GM11168 (cell line): ENCODE measurements around the gene OR4F15.

Source experiments
- in situ Hi-C: fragments of 300-500 bp; cut with MboI; formaldehyde crosslinking; loops from one replicate; pipeline ENCODE4 v1.12.0; 2022; ENCODE audit warnings: low sequenced_read_pairs; ENCODE audit not compliant: unreplicated experiment

OR4F15 gene

DNA sequence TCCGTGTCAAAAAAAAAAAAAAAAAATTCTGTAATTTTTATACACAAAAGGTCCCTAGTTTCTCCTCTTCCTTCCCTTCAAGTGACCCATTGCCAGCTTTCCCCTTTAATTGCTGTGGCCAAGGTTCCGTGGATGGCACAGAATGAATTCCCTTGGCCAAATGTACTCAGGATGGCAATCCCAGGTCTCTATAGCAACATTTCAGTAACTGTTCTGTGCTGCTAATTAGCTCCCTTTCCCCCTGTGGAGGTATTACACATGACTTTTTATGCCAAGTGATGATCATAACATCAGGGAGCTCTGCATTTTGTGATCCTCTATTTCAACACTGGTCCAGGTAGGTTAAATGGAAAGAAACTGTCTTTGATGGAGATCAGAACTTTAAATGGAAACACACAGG, 8.8 kb upstream of the OR4F15 start, which contains the start of gene OR4F6:
Gene OR4F6, plus strand, starts transcription at position 301 of the 400 bp plus-strand sequence. CDS start 2,211 bp downstream, outside the sequence.
- in situ Hi-C loops, result no loop called here

DNA sequence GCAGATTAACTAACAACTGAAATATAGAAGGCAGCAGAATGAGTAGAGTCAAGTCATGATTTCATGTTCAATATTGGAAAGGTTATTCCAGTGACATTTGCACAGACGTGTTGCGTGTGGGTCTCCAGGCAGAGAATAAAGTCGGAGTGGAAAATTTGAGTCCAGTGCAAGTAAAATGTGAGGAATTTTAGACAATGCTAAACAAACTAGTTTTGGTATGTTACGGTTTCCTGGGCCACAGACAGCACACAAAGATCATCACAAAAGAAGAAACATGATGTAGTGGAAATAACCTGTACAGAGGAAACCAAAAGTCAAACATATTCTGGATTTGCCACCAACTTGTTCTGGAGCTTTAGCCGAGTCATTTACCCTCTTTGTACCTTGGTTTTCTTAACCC, 8.3 kb upstream of the OR4F15 start:
- in situ Hi-C loops, result no loop called here

GRCh38 chr15:101804375-101804774, 7.6 kb upstream of the OR4F15 start:
- in situ Hi-C loops, result no loop called here

GRCh38 chr15:101804941-101805340, 7.1 kb upstream of the OR4F15 start:
- in situ Hi-C loops, result no loop called here

DNA sequence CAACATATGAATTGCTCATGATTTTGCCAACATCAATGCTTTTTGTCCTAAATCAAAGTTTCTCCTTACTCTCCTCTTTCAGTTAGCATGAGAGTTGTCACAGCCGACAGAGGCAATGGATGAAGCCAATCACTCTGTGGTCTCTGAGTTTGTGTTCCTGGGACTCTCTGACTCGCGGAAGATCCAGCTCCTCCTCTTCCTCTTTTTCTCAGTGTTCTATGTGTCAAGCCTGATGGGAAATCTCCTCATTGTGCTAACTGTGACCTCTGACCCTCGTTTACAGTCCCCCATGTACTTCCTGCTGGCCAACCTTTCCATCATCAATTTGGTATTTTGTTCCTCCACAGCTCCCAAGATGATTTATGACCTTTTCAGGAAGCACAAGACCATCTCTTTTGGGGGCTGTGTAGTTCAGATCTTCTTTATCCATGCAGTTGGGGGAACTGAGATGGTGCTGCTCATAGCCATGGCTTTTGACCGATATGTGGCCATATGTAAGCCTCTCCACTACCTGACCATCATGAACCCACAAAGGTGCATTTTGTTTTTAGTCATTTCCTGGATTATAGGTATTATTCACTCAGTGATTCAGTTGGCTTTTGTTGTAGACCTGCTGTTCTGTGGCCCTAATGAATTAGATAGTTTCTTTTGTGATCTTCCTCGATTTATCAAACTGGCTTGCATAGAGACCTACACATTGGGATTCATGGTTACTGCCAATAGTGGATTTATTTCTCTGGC, 6.2 kb upstream of the OR4F15 start:
- in situ Hi-C loops, result no loop called here

DNA sequence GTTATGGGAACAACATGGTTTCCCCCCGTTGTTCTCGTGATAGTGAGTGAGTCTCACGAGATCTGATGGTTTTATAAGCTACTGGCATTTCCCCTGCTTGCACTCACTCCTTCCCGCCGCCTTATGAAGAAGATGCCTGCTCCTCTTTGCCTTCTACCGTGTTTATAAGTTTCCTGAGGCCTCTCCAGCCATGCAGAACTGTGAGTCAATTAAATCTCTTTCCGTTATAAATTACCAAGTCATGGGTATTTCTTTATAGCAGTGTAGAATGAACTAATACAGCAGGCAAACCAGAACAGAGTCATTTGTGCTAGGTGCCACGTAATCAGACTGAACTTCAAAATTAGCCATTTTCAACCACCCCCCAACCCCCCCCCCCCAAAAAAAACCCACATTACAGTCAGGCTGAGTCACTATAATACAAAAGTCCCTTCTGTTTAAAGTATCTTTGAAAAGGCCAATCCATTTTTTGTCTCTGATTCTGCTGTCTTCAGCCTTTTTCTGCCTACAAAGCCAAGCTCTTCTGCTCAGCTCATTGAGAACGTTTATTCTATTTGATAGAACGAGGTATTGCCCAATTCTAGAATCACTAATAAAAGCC, 4.6 kb upstream of the OR4F15 start:
- in situ Hi-C loops, result no loop called here

DNA sequence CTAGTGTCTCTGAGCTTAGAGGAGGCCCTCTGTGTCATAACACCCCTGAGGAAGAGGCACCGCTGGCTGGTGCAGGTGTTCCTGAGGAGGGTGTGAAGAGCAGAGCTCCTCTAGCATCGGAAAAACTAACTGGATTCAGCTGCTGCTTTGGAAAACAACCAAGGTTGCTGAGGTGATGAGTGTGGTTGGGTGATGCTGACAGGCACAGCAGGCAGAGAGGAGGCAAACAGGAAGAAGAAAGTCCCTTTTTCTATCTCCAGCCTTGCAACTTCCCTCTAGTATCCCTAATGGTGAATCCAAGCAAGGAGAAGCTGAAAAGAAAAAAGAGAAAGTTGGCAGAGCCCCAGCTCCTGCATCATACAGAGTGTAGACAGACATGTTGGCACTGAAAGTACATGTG, 3.8 kb upstream of the OR4F15 start:
- in situ Hi-C loops, result no loop called here

GRCh38 chr15:101810456-101810855, 1.5 kb upstream of the OR4F15 start:
- in situ Hi-C loops, result no loop called here

DNA sequence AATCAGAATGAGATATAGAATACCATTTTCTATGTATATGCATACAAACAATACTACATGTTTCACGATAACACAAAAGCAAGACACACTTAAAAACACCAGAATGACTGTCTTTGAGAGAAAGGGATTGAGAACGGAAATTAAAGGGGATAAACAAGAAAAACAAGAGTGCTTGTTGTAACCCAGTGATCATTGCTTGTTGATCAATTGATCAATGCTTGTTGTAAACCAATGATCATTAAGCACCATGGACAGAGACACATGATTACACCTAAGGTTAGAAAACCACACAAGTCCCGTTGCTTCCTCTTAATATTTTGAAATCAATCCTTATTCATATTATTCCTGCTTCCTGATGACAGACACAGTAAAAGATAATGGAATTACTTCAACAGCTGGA, 1.1 kb upstream of the OR4F15 start:
- in situ Hi-C loops, result no loop called here

GRCh38 chr15:101813803-101814534, 2.0 kb downstream of the OR4F15 start:
- in situ Hi-C loops, result no loop called here

GRCh38 chr15:101820781-101821180, 8.8 kb downstream of the OR4F15 start:
- in situ Hi-C loops, result no loop called here

GRCh38 chr15:101827257-101827656, 15.3 kb downstream of the OR4F15 start:
- in situ Hi-C loops, result no loop called here

DNA sequence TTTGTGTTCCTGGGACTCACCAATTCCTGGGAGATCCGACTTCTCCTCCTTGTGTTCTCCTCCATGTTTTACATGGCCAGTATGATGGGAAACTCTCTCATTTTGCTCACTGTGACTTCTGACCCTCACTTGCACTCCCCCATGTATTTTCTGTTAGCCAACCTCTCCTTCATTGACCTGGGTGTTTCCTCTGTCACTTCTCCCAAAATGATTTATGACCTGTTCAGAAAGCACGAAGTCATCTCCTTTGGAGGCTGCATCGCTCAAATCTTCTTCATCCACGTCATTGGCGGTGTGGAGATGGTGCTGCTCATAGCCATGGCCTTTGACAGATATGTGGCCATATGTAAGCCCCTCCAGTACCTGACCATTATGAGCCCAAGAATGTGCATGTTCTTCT, 16.8 kb downstream of the OR4F15 start:
- in situ Hi-C loops, result no loop called here

DNA sequence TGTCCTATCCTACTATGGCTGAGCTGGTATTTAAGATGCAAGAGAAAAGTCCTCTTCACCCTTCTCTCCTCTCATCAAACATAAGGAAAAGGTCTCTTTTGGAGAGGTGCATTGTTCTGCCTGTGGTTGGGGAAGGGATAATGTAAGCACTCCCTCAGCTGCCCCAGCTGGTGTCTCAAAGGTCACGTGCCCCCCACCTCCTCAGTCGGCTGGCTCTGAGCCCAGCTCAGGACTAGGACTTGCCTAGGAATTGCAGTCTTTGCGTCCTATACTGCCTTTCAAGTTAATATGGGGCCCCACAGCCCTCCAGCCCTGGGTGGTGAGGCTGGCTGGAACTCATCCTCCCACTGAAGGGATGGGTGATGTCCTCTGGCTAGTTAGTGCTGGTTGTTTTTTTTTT, 29.7 kb downstream of the OR4F15 start:
- in situ Hi-C loops, result no loop called here

DNA sequence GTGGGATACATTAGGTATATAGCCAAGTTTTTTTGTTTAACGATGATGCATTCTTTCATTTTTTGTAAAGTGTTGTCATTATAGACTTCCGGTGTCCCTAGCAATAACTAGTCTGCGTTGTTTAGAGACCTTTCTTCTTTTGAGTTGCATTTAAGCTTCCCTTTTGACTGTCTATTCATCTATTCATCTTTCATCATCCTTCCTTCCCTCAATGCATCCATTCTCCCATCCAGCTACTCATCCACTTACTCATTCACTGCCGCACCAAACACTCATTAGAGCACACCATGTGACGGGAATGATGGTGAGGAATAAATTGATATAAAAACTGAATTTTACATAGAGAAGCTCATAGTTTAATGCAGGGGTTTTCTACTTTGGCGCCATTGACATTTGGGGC, 32.9 kb downstream of the OR4F15 start:
- in situ Hi-C loops, result no loop called here

- in situ Hi-C loops, result no loop called here
These were observed 40.4 kb downstream of the OR4F15 start for GRCh38 chr15:101852356-101852755.
